GM18867 (cell line): Measurements from ENCODE around the gene UGT1A6.
"Not testable (repeated sequence)": the region's sequence is repeated elsewhere in the genome, so short reads cannot be mapped to it uniquely, and the experiment has no call there.

Experiments used
- ATAC-seq: cut with Tn5 transposase; IDR thresholded peaks from one replicate; pipeline ENCODE4 v1.9.1; 2021; ENCODE audit warnings: mild to moderate bottlenecking, moderate library complexity; ENCODE audit not compliant: unreplicated experiment

Gene UGT1A6

GRCh38 chr2:233714121-233714520, 21.4 kb downstream of the UGT1A6 start:
- no peak for ATAC-seq

- ATAC-seq: no peak
Measured at GRCh38 chr2:233718552-233718951, 25.9 kb downstream of the UGT1A6 start, which contains the start of gene UGT1A4. Gene UGT1A4, plus strand, starts transcription at chr2:233718736. Its CDS starts 85 bp downstream, at chr2:233718821.

- ATAC-seq: no peak
Measured at GRCh38 chr2:233728723-233729301, 36.1 kb downstream of the UGT1A6 start, which contains the start of gene UGT1A3. Gene UGT1A3, plus strand, starts transcription at chr2:233729042. Its CDS starts 85 bp downstream, at chr2:233729127.

GRCh38 chr2:233736868-233737653, 44.4 kb downstream of the UGT1A6 start:
- not testable (repeated sequence) for ATAC-seq

- ATAC-seq: no peak
Measured at GRCh38 chr2:233740870-233741269, 48.2 kb downstream of the UGT1A6 start.

GRCh38 chr2:233743464-233744259, 51.0 kb downstream of the UGT1A6 start:
- ATAC-seq: no peak

GRCh38 chr2:233745073-233745755, 52.5 kb downstream of the UGT1A6 start:
- no peak for ATAC-seq

GRCh38 chr2:233745838-233746237, 53.1 kb downstream of the UGT1A6 start:
- ATAC-seq: not testable (repeated sequence)

- no peak for ATAC-seq
Measured at GRCh38 chr2:233746475-233747282, 54.0 kb downstream of the UGT1A6 start.

- no peak for ATAC-seq
Measured at GRCh38 chr2:233747283-233747544, 54.5 kb downstream of the UGT1A6 start.

GRCh38 chr2:233750689-233751088, 58.0 kb downstream of the UGT1A6 start:
- not testable (repeated sequence) for ATAC-seq

- not testable (repeated sequence) for ATAC-seq
Measured at GRCh38 chr2:233751212-233752009, 58.7 kb downstream of the UGT1A6 start.

- no peak for ATAC-seq
Measured at GRCh38 chr2:233754872-233755611, 62.4 kb downstream of the UGT1A6 start.

GRCh38 chr2:233756429-233757081, 63.9 kb downstream of the UGT1A6 start:
- no peak for ATAC-seq

GRCh38 chr2:233758141-233758540, 65.5 kb downstream of the UGT1A6 start:
- ATAC-seq: no peak

GRCh38 chr2:233758849-233759248, 66.2 kb downstream of the UGT1A6 start:
- ATAC-seq: no peak

- no peak for ATAC-seq
Measured at GRCh38 chr2:233760043-233760442, 67.4 kb downstream of the UGT1A6 start, which contains the start of gene UGT1A1. Gene UGT1A1, plus strand, starts transcription at chr2:233760270. Its CDS starts 18 bp downstream, at chr2:233760288.
